GM23338 (cell line): Measurements from ENCODE around the gene LDLRAD3. TPM values are rescaled to one million over a fixed set of nuclear protein-coding genes. Genes with fewer than 3 reads are reported as not detected.

Experiments
- ATAC-seq: fragments of 200-7000 bp; cut with Tn5 transposase; 3 replicates; pipeline ENCODE4 v1.9.1; 2020
- DNase-seq: peaks from one replicate; pipeline ENCODE4 v3.0.0-alpha.2; 2015; ENCODE audit warnings: low spot score
- H2AFZ ChIP-seq: fragments of 200-600 bp; sonication (generic); 2 replicates; pipeline ENCODE4 v1.8.0; 2016; ENCODE audit warnings: antibody characterized with exemption, mild to moderate bottlenecking, moderate library complexity
- H3F3A ChIP-seq: fragments of 200-600 bp; sonication (generic); replicated peaks from 2 replicates; pipeline ENCODE4 v1.8.0; 2017; ENCODE audit warnings: antibody characterized with exemption, mixed run types, low read depth
- H3K27ac ChIP-seq: fragments of 200-600 bp; sonication (generic); 2 replicates; pipeline ENCODE4 v1.6.1; 2016; ENCODE audit warnings: low read depth
- H3K27me3 ChIP-seq: fragments of 200-600 bp; sonication (generic); 2 replicates; pipeline ENCODE4 v1.8.0; 2016; ENCODE audit warnings: mild to moderate bottlenecking, mixed run types, moderate library complexity; ENCODE audit not compliant: insufficient read depth
- H3K36me3 ChIP-seq: fragments of 200-600 bp; sonication (generic); 2 replicates; pipeline ENCODE4 v1.8.0; 2016; ENCODE audit warnings: mild to moderate bottlenecking; ENCODE audit not compliant: insufficient read depth
- H3K4me1 ChIP-seq: fragments of 200-600 bp; sonication (generic); 2 replicates; pipeline ENCODE4 v1.8.0; 2016; ENCODE audit warnings: mild to moderate bottlenecking, moderate library complexity; ENCODE audit not compliant: insufficient read depth
- H3K4me2 ChIP-seq: fragments of 200-600 bp; sonication (generic); 2 replicates; pipeline ENCODE4 v1.7.1; 2017; ENCODE audit warnings: mixed run types
- H3K4me3 ChIP-seq: fragments of 200-600 bp; sonication (generic); 2 replicates; pipeline ENCODE4 v1.6.1; 2016; ENCODE audit warnings: mixed run types
- H3K79me2 ChIP-seq: fragments of 200-600 bp; sonication (generic); replicated peaks from 2 replicates; pipeline ENCODE4 v1.8.0; 2017; ENCODE audit warnings: mild to moderate bottlenecking; ENCODE audit not compliant: insufficient read depth
- H3K9me2 ChIP-seq: fragments of 200-600 bp; sonication (generic); 2 replicates; pipeline ENCODE4 v1.8.0; 2017; ENCODE audit not compliant: insufficient read depth
- H4K20me1 ChIP-seq: fragments of 200-600 bp; sonication (generic); replicated peaks from 2 replicates; pipeline ENCODE4 v1.8.0; 2017; ENCODE audit warnings: mild to moderate bottlenecking; ENCODE audit not compliant: insufficient read depth
- H3K27ac Mint-ChIP-seq: 2 replicates; pipeline ENCODE4 v1.8.0; 2020; ENCODE audit warnings: inconsistent platforms, mild to moderate bottlenecking, moderate library complexity, mixed read lengths
- H3K27me3 Mint-ChIP-seq: 3 replicates; pipeline ENCODE4 v1.8.0; 2022; ENCODE audit warnings: low read depth, mild to moderate bottlenecking, moderate library complexity, mixed read lengths, inconsistent platforms; ENCODE audit not compliant: insufficient read depth, poor library complexity
- H3K36me3 Mint-ChIP-seq: 3 replicates; pipeline ENCODE4 v1.8.0; 2021; ENCODE audit warnings: low read depth, mild to moderate bottlenecking, inconsistent platforms, moderate library complexity, mixed read lengths
- H3K4me1 Mint-ChIP-seq: 3 replicates; pipeline ENCODE4 v1.8.0; 2020; ENCODE audit warnings: mild to moderate bottlenecking, inconsistent platforms, mixed read lengths
- H3K4me3 Mint-ChIP-seq: 3 replicates; pipeline ENCODE4 v1.8.0; 2021; ENCODE audit warnings: moderate library complexity, mild to moderate bottlenecking, inconsistent platforms, mixed read lengths
- H3K9me3 Mint-ChIP-seq: 3 replicates; pipeline ENCODE4 v1.8.0; 2020; ENCODE audit warnings: moderate library complexity, mild to moderate bottlenecking, inconsistent platforms, mixed read lengths
- CTCF ChIP-seq, 2 experiments: fragments of 200-600 bp in 1 of 2; sonication (generic) in 1 of 2; conservative IDR thresholded peaks; 2 replicates each; pipeline versions ENCODE4 v1.5.1 to v1.6.1; 2016 to 2017; ENCODE audit warnings: antibody characterized with exemption in 2 of 2, low read depth in 2 of 2, mild to moderate bottlenecking in 2 of 2, moderate library complexity in 1 of 2
- ETS1 ChIP-seq: IDR thresholded peaks from 2 replicates; pipeline ENCODE4 v1.6.1; 2016; ENCODE audit warnings: antibody characterized with exemption
- JUNB ChIP-seq: IDR thresholded peaks from one replicate; pipeline ENCODE4 v1.6.1; 2016; ENCODE audit warnings: antibody characterized with exemption; ENCODE audit not compliant: unreplicated experiment
- NANOG ChIP-seq: IDR thresholded peaks from 2 replicates; pipeline ENCODE4 v1.6.1; 2016; ENCODE audit warnings: antibody characterized with exemption, borderline replicate concordance
- POLR2AphosphoS5 ChIP-seq: IDR thresholded peaks from 2 replicates; pipeline ENCODE4 v1.6.1; 2016; ENCODE audit warnings: antibody characterized with exemption, low read depth
- STAT1 ChIP-seq: IDR thresholded peaks from one replicate; pipeline ENCODE4 v1.6.1; 2016; ENCODE audit warnings: antibody characterized with exemption; ENCODE audit not compliant: unreplicated experiment
- ZNF462 ChIP-seq: fragments of 250-450 bp; sonication (Bioruptor Pico); IDR thresholded peaks from 2 replicates; pipeline ENCODE4 v1.5.0; 2020; ENCODE audit warnings: mild to moderate bottlenecking, moderate library complexity
- polyA plus RNA-seq: library from polyadenylated mRNA; unstranded; fragments of >200 nt; fragmentation: Nextera tagmentation; extraction: Ambion mirVana; gene quantifications from 2 replicates; pipeline ENCODE4 v1.2.1, GENCODE V29; 2016
- total RNA-seq: library from RNA; depleted of rRNA; stranded (reverse); fragments of >200 nt; shearing (Covaris generic); gene quantifications from 2 replicates; pipeline ENCODE4 v1.2.3, GENCODE V29; 2014

The LDLRAD3 gene
- total and polyA plus RNA-seq, 2 experiments from 2014 or later = 8.5 to 19.4 TPM

GRCh38 chr11:36035454-36035853, 91.6 kb downstream of the LDLRAD3 start:
- Histone ChIP-seq H4K20me1 (no peaks in the 10 kb centered on the region), H3K4me1 (peaks cover 17% of the 10 kb centered on the region), H3K4me2 (no peak overlapping the region), H3K36me3 (no peaks in the 10 kb centered on the region), H3F3A (no peaks in the 10 kb centered on the region), H3K79me2 (peaks cover 39% of the 10 kb centered on the region), H3K4me3 (no peak overlapping the region), H3K9me2 (peaks cover 11% of the 10 kb centered on the region; the same call in 1 of the 2 replicates), H3K27me3 (no peaks in the 10 kb centered on the region), H3K27ac (no peak overlapping the region), H2AFZ (no peak overlapping the region)
- Mint-ChIP-seq H3K9me3 (peaks cover 5% of the 10 kb centered on the region; the same call in 2 of the 3 replicates), H3K27ac (no peak overlapping the region), H3K4me1 (peaks cover 34% of the 10 kb centered on the region), H3K4me3 (no peak overlapping the region), H3K27me3 (peaks cover 7% of the 10 kb centered on the region), H3K36me3 (peaks cover 12% of the 10 kb centered on the region)
- no peak for ATAC-seq
- DNase-seq = no peak
- TF ChIP-seq JUNB (no peak), ZNF462 (no peak), STAT1 (no peak), CTCF (conservative IDR thresholded peaks at IDR 0.05; ENCODE audit: low read depth in 2 of 2) (no peak), NANOG (no peak), POLR2AphosphoS5 (no peak), ETS1 (no peak)
